ENCODE measurements around the gene CTSH.
"Not testable (repeated sequence)": the region's sequence is repeated elsewhere in the genome, so short reads cannot be mapped to it uniquely, and the experiment has no call there.

The CTSH gene

GRCh38 chr15:78881681-78882080 is 63.2 kb downstream of the CTSH start:
- no peak for DNase-seq (ENCODE audit: low read depth)
- TF ChIP-seq CTCF (IDR thresholded peaks at IDR 0.05; ENCODE audit: low read length, missing control alignments): no peak
- no peak overlapping the region for H3K4me3 ChIP-seq (replicated peaks; ENCODE audit: low read depth, low read length)

- no peak for TF ChIP-seq CTCF (IDR thresholded peaks at IDR 0.05; ENCODE audit: low read length, missing control alignments)
- no peak for DNase-seq (ENCODE audit: low read depth)
These were observed 64.0 kb downstream of the CTSH start for GRCh38 chr15:78880813-78881212.

GRCh38 chr15:78880242-78880533 is 64.7 kb downstream of the CTSH start:
- TF ChIP-seq CTCF (IDR thresholded peaks at IDR 0.05; ENCODE audit: low read length, missing control alignments): no peak
- no peak overlapping the region for H3K4me3 ChIP-seq (replicated peaks; ENCODE audit: low read depth, low read length)
- DNase-seq (ENCODE audit: low read depth): no peak

More at GRCh38 chr15:78880813-78881212, 64.0 kb downstream of the CTSH start:
- no peak overlapping the region for H3K4me3 ChIP-seq (replicated peaks; ENCODE audit: low read depth, low read length)

- no peak for DNase-seq (ENCODE audit: low read depth)
- no peak for TF ChIP-seq CTCF (IDR thresholded peaks at IDR 0.05; ENCODE audit: low read length, missing control alignments)
- no peak overlapping the region for H3K4me3 ChIP-seq (replicated peaks; ENCODE audit: low read depth, low read length)
These were observed 65.2 kb downstream of the CTSH start for GRCh38 chr15:78879517-78880241.

- no peak for TF ChIP-seq CTCF (IDR thresholded peaks at IDR 0.05; ENCODE audit: low read length, missing control alignments)
- no peak overlapping the region for H3K4me3 ChIP-seq (replicated peaks; ENCODE audit: low read depth, low read length)
- DNase-seq (ENCODE audit: low read depth): peak; percentile 30
These were observed 66.5 kb downstream of the CTSH start for GRCh38 chr15:78878356-78878755.

GRCh38 chr15:78876954-78877353 is 67.9 kb downstream of the CTSH start:
- DNase-seq (ENCODE audit: low read depth); H3K4me3 ChIP-seq (replicated peaks; ENCODE audit: low read depth, low read length): not testable (repeated sequence)

- DNase-seq (ENCODE audit: low read depth): peak; percentile 14
- no peak for TF ChIP-seq CTCF (IDR thresholded peaks at IDR 0.05; ENCODE audit: low read length, missing control alignments)
- H3K4me3 ChIP-seq (replicated peaks; ENCODE audit: low read depth, low read length): peak overlapping the region; percentile 99
These were observed 69.5 kb downstream of the CTSH start for GRCh38 chr15:78875107-78875914.
